Upper lobe of left lung (tissue), 4 donors: ENCODE data around the gene PTPRF.
A peak's percentile ranks its signal among the peaks of the same experiment; 100 is the strongest.

Experiments
- EP300 ChIP-seq, 4 donors: sonication (generic); formaldehyde crosslinking; IDR thresholded peaks; one replicate each; pipeline ENCODE4 v1.5.1; 2017; ENCODE audit warnings: antibody characterized with exemption in 4 of 4, control low read depth in 2 of 4
- POLR2A ChIP-seq, 4 donors: fragments of 450-650 bp; IDR thresholded peaks; one replicate each; pipeline ENCODE4 v1.5.1; 2016 to 2017; ENCODE audit warnings: antibody characterized with exemption in 4 of 4, mild to moderate bottlenecking in 2 of 4
- POLR2AphosphoS5 ChIP-seq, 2 donors: sonication (generic); formaldehyde crosslinking; IDR thresholded peaks; one replicate each; pipeline ENCODE4 v1.5.1; 2017; ENCODE audit warnings: antibody characterized with exemption in 2 of 2
- TF ChIP-seq, protein P1 (sequence below), 6 experiments: fragments of 450-650 bp in 4 of 6; fragments of 200-600 bp in 2 of 6; sonication (generic) in 2 of 6; IDR thresholded peaks; one replicate each; pipeline ENCODE4 v1.5.1; 2016 to 2019; ENCODE audit warnings: antibody characterized with exemption in 6 of 6

DNA sequence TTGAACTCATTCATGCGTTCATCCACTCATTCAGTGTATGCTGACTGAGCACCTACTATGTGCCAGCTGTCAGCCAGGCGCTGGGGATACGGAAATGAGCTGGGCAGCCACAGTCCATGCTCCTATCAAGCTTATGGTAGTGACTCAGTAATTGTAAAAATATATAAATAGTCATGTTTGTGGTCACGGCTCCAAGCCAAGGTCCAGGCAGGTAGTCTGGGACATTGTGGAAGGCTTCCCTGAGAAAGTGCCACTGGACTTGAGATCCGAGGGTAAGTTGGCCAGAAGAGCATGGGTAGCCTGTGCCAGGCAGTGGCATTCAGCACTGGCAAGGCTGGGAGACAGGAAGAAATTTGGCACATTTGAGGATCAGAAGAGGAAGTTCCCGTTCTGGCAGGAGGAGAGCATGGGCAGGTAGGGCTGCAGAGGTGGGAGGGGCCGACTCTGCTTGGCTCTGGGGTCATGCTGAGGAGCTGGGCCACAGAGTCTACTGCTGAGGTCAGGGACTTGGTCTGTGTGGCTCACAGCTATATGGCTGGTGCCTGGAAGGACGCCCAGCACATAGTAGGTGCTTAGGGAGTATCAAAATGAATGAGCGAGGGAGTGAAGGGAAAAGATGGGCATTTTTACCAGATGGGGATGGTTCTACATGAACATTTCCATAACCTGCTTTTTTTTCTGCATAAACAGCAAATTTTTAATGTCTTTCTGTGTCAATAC, 6.9 kb downstream of the PTPRF start:
- TF ChIP-seq, protein P1, sequence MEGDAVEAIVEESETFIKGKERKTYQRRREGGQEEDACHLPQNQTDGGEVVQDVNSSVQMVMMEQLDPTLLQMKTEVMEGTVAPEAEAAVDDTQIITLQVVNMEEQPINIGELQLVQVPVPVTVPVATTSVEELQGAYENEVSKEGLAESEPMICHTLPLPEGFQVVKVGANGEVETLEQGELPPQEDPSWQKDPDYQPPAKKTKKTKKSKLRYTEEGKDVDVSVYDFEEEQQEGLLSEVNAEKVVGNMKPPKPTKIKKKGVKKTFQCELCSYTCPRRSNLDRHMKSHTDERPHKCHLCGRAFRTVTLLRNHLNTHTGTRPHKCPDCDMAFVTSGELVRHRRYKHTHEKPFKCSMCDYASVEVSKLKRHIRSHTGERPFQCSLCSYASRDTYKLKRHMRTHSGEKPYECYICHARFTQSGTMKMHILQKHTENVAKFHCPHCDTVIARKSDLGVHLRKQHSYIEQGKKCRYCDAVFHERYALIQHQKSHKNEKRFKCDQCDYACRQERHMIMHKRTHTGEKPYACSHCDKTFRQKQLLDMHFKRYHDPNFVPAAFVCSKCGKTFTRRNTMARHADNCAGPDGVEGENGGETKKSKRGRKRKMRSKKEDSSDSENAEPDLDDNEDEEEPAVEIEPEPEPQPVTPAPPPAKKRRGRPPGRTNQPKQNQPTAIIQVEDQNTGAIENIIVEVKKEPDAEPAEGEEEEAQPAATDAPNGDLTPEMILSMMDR (IDR thresholded peaks at IDR 0.05), result no peak
- no peak for TF ChIP-seq POLR2A (IDR thresholded peaks at IDR 0.05)
- peak in 1 of 2 donors; percentile 32 for TF ChIP-seq POLR2AphosphoS5 (IDR thresholded peaks at IDR 0.05)
- TF ChIP-seq EP300 (IDR thresholded peaks at IDR 0.05), result no peak
